NCI-H1436 treated with DMSO at 0.1 percent for 48 hours (cell line): ENCODE results near the gene TBC1D9.

Experiments
- DNase-seq: peaks from one replicate; lab custom pipeline; 2025; lab: John Stamatoyannopoulos, UW

Gene TBC1D9

GRCh38 chr4:140645614-140646412 lies 110.4 kb downstream of the TBC1D9 start:
- DNase-seq: no peak

GRCh38 chr4:140645196-140645595 lies 111.0 kb downstream of the TBC1D9 start:
- DNase-seq: no peak

GRCh38 chr4:140644470-140645185 lies 111.6 kb downstream of the TBC1D9 start:
- no peak for DNase-seq

- DNase-seq: no peak
These were observed 112.6 kb downstream of the TBC1D9 start for GRCh38 chr4:140643571-140644055.

GRCh38 chr4:140642674-140643437 lies 113.3 kb downstream of the TBC1D9 start:
- no peak for DNase-seq

- no peak for DNase-seq
These were observed 114.3 kb downstream of the TBC1D9 start for GRCh38 chr4:140641789-140642439.

- DNase-seq: no peak
These were observed 115.1 kb downstream of the TBC1D9 start for GRCh38 chr4:140641105-140641555.

GRCh38 chr4:140640150-140640748 lies 115.9 kb downstream of the TBC1D9 start:
- no peak for DNase-seq

- no peak for DNase-seq
These were observed 117.1 kb downstream of the TBC1D9 start for GRCh38 chr4:140639066-140639465.

GRCh38 chr4:140637836-140638235 lies 118.3 kb downstream of the TBC1D9 start:
- DNase-seq: no peak

GRCh38 chr4:140635606-140636005 lies 120.6 kb downstream of the TBC1D9 start:
- DNase-seq: no peak

GRCh38 chr4:140633951-140634350 lies 122.2 kb downstream of the TBC1D9 start:
- no peak for DNase-seq

GRCh38 chr4:140633124-140633523 lies 123.1 kb downstream of the TBC1D9 start:
- DNase-seq: no peak

GRCh38 chr4:140630246-140630645 lies 125.9 kb downstream of the TBC1D9 start:
- no peak for DNase-seq

GRCh38 chr4:140628016-140628415 lies 128.2 kb downstream of the TBC1D9 start:
- DNase-seq: no peak

- DNase-seq: no peak
These were observed 129.4 kb downstream of the TBC1D9 start for GRCh38 chr4:140626661-140627376.

GRCh38 chr4:140622333-140622958 lies 133.7 kb downstream of the TBC1D9 start:
- no peak for DNase-seq

- DNase-seq: no peak
These were observed 135.0 kb downstream of the TBC1D9 start for GRCh38 chr4:140621161-140621560.

GRCh38 chr4:140617499-140618248 lies 138.5 kb downstream of the TBC1D9 start:
- no peak for DNase-seq

GRCh38 chr4:140615451-140615850 lies 140.7 kb downstream of the TBC1D9 start:
- DNase-seq: no peak
